GM23248 (cell line): ENCODE results near the gene VPS4A. TPM values are rescaled to one million over a fixed set of nuclear protein-coding genes. Genes with fewer than 3 reads are reported as not detected.

Experiments
- DNase-seq: peaks from one replicate; pipeline ENCODE4 v3.0.0-alpha.2; 2015
- H2AFZ ChIP-seq: fragments of 200-600 bp; sonication (generic); 2 replicates; pipeline ENCODE4 v1.6.1; 2016; ENCODE audit warnings: antibody characterized with exemption
- H3F3A ChIP-seq: fragments of 200-600 bp; sonication (generic); 2 replicates; pipeline ENCODE4 v1.6.1; 2016; ENCODE audit warnings: mild to moderate bottlenecking, antibody characterized with exemption, mixed run types; ENCODE audit not compliant: insufficient read depth
- H3K27ac ChIP-seq: fragments of 200-600 bp; sonication (generic); 2 replicates; pipeline ENCODE4 v1.5.1; 2016; ENCODE audit warnings: mild to moderate bottlenecking
- H3K27me3 ChIP-seq: fragments of 200-600 bp; sonication (generic); replicated peaks from 2 replicates; pipeline ENCODE4 v1.6.1; 2016; ENCODE audit warnings: mild to moderate bottlenecking; ENCODE audit not compliant: insufficient read depth
- H3K36me3 ChIP-seq: fragments of 200-600 bp; sonication (generic); 2 replicates; pipeline ENCODE4 v1.6.1; 2016; ENCODE audit warnings: low read depth, mild to moderate bottlenecking
- H3K4me1 ChIP-seq: fragments of 200-600 bp; sonication (generic); 2 replicates; pipeline ENCODE4 v1.6.1; 2016; ENCODE audit warnings: mild to moderate bottlenecking; ENCODE audit not compliant: insufficient read depth
- H3K4me2 ChIP-seq: fragments of 200-600 bp; sonication (generic); one replicate; pipeline ENCODE4 v1.6.1; 2016; ENCODE audit warnings: mild to moderate bottlenecking; ENCODE audit not compliant: unreplicated experiment
- H3K4me3 ChIP-seq: fragments of 200-600 bp; sonication (generic); 2 replicates; pipeline ENCODE4 v1.5.1; 2016; ENCODE audit warnings: mild to moderate bottlenecking
- H3K79me2 ChIP-seq: fragments of 200-600 bp; sonication (generic); 2 replicates; pipeline ENCODE4 v1.6.1; 2016; ENCODE audit warnings: mild to moderate bottlenecking; ENCODE audit not compliant: insufficient read depth
- H3K9ac ChIP-seq: fragments of 200-600 bp; sonication (generic); 2 replicates; pipeline ENCODE4 v1.6.1; 2016; ENCODE audit warnings: mild to moderate bottlenecking
- H3K9me2 ChIP-seq: fragments of 200-600 bp; sonication (generic); 2 replicates; pipeline ENCODE4 v1.6.1; 2016; ENCODE audit warnings: mixed run types, mild to moderate bottlenecking, moderate library complexity; ENCODE audit not compliant: insufficient read depth
- H3K9me3 ChIP-seq: fragments of 200-600 bp; sonication (generic); one replicate; pipeline ENCODE4 v1.6.1; 2017; ENCODE audit warnings: low read depth
- H4K20me1 ChIP-seq: fragments of 200-600 bp; sonication (generic); 2 replicates; pipeline ENCODE4 v1.6.0; 2016; ENCODE audit not compliant: insufficient read depth
- EZH2 ChIP-seq: fragments of 200-600 bp; sonication (generic); IDR thresholded peaks from 2 replicates; pipeline ENCODE4 v1.6.1; 2018; ENCODE audit warnings: antibody characterized with exemption, mild to moderate bottlenecking; ENCODE audit not compliant: insufficient read depth, poor library complexity, severe bottlenecking
- EZH2phosphoT487 ChIP-seq: fragments of 200-600 bp; sonication (generic); IDR thresholded peaks from 2 replicates; pipeline ENCODE4 v1.6.1; 2018; ENCODE audit warnings: antibody characterized with exemption, moderate library complexity, mild to moderate bottlenecking, low read depth; ENCODE audit not compliant: insufficient read depth
- WGBS, 2 experiments: methylation state at CpG; one replicate each; pipeline ENCODE4 v1.1.6; 2015 to 2017; ENCODE audit warnings: low lambda C conversion rate in 2 of 2, low coverage in 1 of 2; ENCODE audit errors: missing lambda C conversion rate in 2 of 2; 5-methylcytosine and 5-hydroxymethylcytosine counted together
- in situ Hi-C: fragments of 300-500 bp; cut with MboI; formaldehyde crosslinking; loops from 2 replicates; pipeline ENCODE4 v1.15.0; 2020
- polyA plus RNA-seq: library from polyadenylated mRNA; unstranded; fragments of >200 nt; fragmentation: Nextera tagmentation; extraction: Ambion mirVana; gene quantifications from 2 replicates; pipeline ENCODE4 v1.2.1, GENCODE V29; 2016
- total RNA-seq: library from RNA; depleted of rRNA; stranded (reverse); fragments of >200 nt; shearing (Covaris generic); gene quantifications from 2 replicates; pipeline ENCODE4 v1.2.3, GENCODE V29; 2014

The VPS4A gene
- total and polyA plus RNA-seq, 2 experiments from 2014 or later: 36.5 to 43.8 TPM

DNA sequence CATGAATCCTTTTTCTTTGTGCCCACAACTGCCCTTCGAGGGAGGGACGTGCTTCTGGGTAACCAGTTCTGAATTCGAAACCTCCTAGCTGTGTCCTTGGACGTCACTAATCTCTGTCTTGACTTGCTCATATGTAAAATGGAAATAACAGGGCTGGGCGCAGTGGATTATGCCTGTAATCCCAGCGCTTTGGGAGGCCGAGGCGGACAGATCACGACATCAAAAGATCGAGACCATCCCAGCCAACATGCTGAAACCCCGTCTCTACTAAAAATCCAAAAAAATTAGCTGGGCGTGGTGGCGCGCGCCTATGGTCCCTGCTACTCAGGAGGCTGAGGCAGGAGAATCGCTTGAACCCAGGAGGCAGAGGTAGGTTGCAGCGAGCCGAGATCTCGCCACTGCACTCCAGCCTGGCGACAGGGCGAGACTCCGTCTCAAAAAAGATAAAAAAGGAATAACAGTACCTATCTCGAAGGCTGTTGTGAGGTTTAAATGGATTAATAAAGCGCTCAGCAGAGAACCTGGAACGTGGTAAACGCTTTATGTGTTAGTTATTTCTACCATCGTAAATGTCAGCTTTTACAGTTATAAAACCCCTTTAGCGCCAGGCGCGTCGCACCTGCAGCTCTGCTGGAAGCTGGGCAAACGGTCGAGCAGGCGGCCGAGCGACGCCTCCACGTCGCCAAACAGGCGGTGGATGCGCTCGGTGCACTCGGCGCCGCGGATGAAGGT is 27.6 kb downstream of the VPS4A start:
- H3K27ac ChIP-seq: peak overlapping the region; percentile 79
- H3K79me2 ChIP-seq: peaks cover 90% of the 10 kb centered on the region
- H2AFZ ChIP-seq: peak overlapping the region; percentile 91
- DNase-seq: no peak
- 18 to 22% methylated on average over 33 to 44 of the region's 46 CpGs for WGBS, 2 experiments
- H3K4me2 ChIP-seq: peak overlapping the region; percentile 96
- H3K9me3 ChIP-seq: no peaks in the 10 kb centered on the region
- no peaks in the 10 kb centered on the region for H3K27me3 ChIP-seq
- no peak for TF ChIP-seq EZH2phosphoT487
- TF ChIP-seq EZH2: no peak
- no peaks in the 10 kb centered on the region for H3K9me2 ChIP-seq
- H4K20me1 ChIP-seq: no peaks in the 10 kb centered on the region
- peak overlapping the region; percentile 86 for H3K9ac ChIP-seq
- H3F3A ChIP-seq: peaks cover 27% of the 10 kb centered on the region
- peak overlapping the region; percentile 83 for H3K4me3 ChIP-seq
- peaks cover 19% of the 10 kb centered on the region for H3K4me1 ChIP-seq
- in situ Hi-C loops: no loop called here
- H3K36me3 ChIP-seq: peaks cover 37% of the 10 kb centered on the region

DNA sequence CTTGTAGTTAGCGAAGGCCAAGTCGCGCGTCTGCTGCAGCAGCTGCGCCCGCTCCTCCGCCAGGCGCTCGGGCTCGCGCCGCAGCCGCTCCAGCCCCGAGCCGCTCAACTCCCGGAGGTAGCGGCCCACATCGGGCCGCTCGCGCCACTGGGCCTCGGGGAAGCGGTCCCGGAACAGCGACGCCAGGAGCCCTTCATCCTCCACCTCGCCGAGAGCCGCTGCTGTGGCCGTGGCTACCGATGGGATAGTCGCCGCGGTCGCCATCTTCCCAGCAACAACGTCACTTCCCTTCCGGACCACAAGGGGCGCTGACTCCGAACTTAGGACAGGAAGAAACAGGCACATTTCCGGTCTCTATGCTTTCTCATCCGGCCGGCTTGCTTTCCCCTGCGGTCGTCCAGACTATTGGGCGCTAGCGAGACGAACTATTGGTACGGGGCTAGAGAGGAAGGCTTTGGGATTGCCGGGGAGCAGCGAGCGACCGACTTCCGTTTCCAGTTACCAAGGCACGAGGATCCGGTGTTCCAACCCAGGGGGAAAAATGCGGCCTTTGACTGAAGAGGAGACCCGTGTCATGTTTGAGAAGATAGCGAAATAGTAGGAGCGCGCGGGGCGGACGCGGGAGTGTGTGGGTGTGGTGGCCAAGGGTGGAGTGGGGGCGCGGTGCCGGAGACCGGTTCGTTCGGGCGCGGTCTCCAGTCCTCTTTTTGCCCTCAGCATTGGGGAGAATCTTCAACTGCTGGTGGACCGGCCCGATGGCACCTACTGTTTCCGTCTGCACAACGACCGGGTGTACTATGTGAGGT is 28.3 kb downstream of the VPS4A start, which contains the start of the genes COG8 and NIP7:
TSS of gene COG8 (minus strand) at position 276 of the 806 bp plus-strand sequence. CDS start at position 264, 12 bp downstream.
TSS of gene NIP7 (plus strand) at position 484 of the 806 bp plus-strand sequence. CDS start at position 542, 58 bp downstream.
- H3K79me2 ChIP-seq: peaks cover 91% of the 10 kb centered on the region
- peak within 1 kb of the TSS; percentile 83 for H3K4me3 ChIP-seq
- in situ Hi-C loops: no loop called here
- peaks cover 39% of the 10 kb centered on the region for H3K36me3 ChIP-seq
- H3F3A ChIP-seq: peaks cover 27% of the 10 kb centered on the region
- peak within 1 kb of the TSS; percentile 91 for H2AFZ ChIP-seq
- no peaks in the 10 kb centered on the region for H3K9me2 ChIP-seq
- peak within 1 kb of the TSS; percentile 96 for H3K4me2 ChIP-seq
- H3K27ac ChIP-seq: peak within 1 kb of the TSS; percentile 79
- peak; percentile 99 for DNase-seq
- H3K27me3 ChIP-seq: no peaks in the 10 kb centered on the region
- no peaks in the 10 kb centered on the region for H4K20me1 ChIP-seq
- no peak for TF ChIP-seq EZH2phosphoT487
- TF ChIP-seq EZH2: no peak
- H3K9me3 ChIP-seq: no peaks in the 10 kb centered on the region
- H3K9ac ChIP-seq: peak within 1 kb of the TSS; percentile 86
- 1% methylated on average over 51 to 76 of the region's 77 CpGs for WGBS, 2 experiments
- peaks cover 19% of the 10 kb centered on the region for H3K4me1 ChIP-seq

DNA sequence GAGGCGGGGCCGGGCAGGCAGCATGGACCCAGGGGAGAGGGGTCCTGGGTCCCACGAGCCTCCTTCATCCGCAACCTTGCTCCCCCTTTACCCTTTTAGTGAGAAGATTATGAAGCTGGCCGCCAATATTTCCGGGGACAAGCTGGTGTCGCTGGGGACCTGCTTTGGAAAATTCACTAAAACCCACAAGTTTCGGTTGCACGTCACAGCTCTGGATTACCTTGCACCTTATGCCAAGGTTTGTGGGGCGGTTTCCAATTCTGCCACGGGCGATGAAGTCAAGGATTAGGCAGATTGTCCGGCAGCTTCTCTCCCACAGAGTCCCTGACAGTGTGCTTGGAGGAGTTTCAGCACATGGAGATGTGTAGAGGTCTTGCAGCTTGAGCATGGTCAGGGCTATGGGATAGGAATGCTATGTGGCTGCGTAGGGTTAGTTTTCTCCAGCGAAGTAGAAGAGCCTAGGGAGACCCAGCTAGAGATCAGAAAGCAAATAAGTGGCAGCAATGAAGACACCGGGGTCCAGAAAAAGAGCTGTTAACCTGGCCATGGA is 29.0 kb downstream of the VPS4A start:
- Histone ChIP-seq H3K79me2 (peaks cover 85% of the 10 kb centered on the region), H3K9ac (peak overlapping the region; percentile 86)

DNA sequence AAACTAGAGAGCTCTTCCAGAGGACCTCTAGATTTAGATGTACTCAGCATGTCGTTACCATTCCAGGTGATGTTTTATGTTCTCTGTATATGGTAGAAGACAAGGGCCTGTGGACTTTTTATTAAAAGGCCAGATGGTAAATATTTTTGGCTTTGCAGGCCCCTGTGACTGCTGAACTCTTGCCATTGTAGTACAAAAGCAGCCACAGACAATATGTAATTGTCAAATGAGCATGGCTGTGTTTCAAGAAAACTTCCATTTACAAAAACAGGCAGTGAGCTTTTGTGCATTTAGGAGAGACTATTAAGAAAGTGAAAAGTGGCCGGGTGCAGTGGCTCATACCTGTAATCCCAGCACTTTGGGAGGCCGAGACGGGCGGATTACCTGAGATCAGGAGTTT is 33.0 kb downstream of the VPS4A start:
- Histone ChIP-seq H4K20me1 (no peaks in the 10 kb centered on the region), H3K9me2 (no peaks in the 10 kb centered on the region), H3K4me1 (peaks cover 9% of the 10 kb centered on the region), H3K36me3 (peaks cover 27% of the 10 kb centered on the region), H3K4me3 (no peak overlapping the region), H3K27me3 (no peaks in the 10 kb centered on the region), H3F3A (peaks cover 34% of the 10 kb centered on the region), H3K27ac (no peak overlapping the region), H3K4me2 (no peak overlapping the region), H3K9me3 (no peaks in the 10 kb centered on the region), H2AFZ (no peak overlapping the region), H3K9ac (no peak overlapping the region), H3K79me2 (peaks cover 47% of the 10 kb centered on the region)
- in situ Hi-C loops: no loop called here
- no peak for DNase-seq
- WGBS, 2 experiments: 92 to 96% methylated on average over 5 of the region's 5 CpGs
- TF ChIP-seq EZH2: no peak

More for the DNA sequence above, 29.0 kb downstream of the VPS4A start:
- Histone ChIP-seq H3K36me3 (peaks cover 36% of the 10 kb centered on the region), H2AFZ (peak overlapping the region; percentile 81), H3K4me1 (peaks cover 19% of the 10 kb centered on the region), H3K4me3 (peak overlapping the region; percentile 83), H3K4me2 (peak overlapping the region; percentile 93), H3K27ac (peak overlapping the region; percentile 79), H3F3A (peaks cover 27% of the 10 kb centered on the region), H3K27me3 (no peaks in the 10 kb centered on the region), H4K20me1 (no peaks in the 10 kb centered on the region), H3K9me3 (no peaks in the 10 kb centered on the region), H3K9me2 (no peaks in the 10 kb centered on the region)
- peak; percentile 53 for DNase-seq
- WGBS, 2 experiments: 7 to 9% methylated on average over 16 of the region's 16 CpGs
- in situ Hi-C loops: no loop called here
- no peak for TF ChIP-seq EZH2
- no peak for TF ChIP-seq EZH2phosphoT487
